HG03175 (cell line): Measurements from ENCODE around the gene KLF2.
"Not testable (repeated sequence)": the region's sequence is repeated elsewhere in the genome, so short reads cannot be mapped to it uniquely, and the experiment has no call there.

Source experiments
- ATAC-seq: cut with Tn5 transposase; IDR thresholded peaks from one replicate; pipeline ENCODE4 v1.9.1; 2021; ENCODE audit warnings: mild to moderate bottlenecking, moderate library complexity; ENCODE audit not compliant: unreplicated experiment

KLF2 gene

GRCh38 chr19:16324384-16325160 is at the start of gene KLF2:
Gene KLF2 (plus strand): TSS chr19:16324826. CDS start chr19:16324924, 98 bp downstream.
- ATAC-seq = peak; percentile 78

GRCh38 chr19:16280306-16280705 is 44.3 kb upstream of the KLF2 start:
- ATAC-seq = no peak

- ATAC-seq = no peak
These were observed 42.9 kb upstream of the KLF2 start for GRCh38 chr19:16281743-16282142.

GRCh38 chr19:16283210-16284061 is 41.2 kb upstream of the KLF2 start:
- no peak for ATAC-seq

- ATAC-seq = no peak
These were observed 40.1 kb upstream of the KLF2 start for GRCh38 chr19:16284505-16284904.

GRCh38 chr19:16285079-16285478 is 39.5 kb upstream of the KLF2 start:
- not testable (repeated sequence) for ATAC-seq

- no peak for ATAC-seq
These were observed 38.7 kb upstream of the KLF2 start for GRCh38 chr19:16285769-16286498.

DNA sequence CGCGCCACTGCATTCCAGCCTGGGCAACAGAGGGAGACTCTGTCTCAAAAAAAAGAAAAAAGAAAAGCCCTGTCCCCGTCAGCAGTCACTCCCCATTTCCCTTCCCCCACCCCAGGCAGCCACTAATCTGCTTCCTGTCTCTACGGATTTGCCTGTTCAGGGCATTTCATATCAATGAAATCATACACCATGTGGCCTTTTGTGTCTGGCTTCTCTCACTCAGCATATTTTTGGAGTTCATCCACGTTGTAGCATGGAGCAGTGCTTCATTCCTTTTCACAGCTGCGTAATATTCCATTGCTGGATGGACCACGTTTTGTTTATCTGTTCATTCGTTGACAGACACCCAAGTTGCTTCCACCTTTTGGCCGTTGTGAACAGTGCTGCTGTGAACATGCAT is 36.1 kb upstream of the KLF2 start:
- no peak for ATAC-seq

DNA sequence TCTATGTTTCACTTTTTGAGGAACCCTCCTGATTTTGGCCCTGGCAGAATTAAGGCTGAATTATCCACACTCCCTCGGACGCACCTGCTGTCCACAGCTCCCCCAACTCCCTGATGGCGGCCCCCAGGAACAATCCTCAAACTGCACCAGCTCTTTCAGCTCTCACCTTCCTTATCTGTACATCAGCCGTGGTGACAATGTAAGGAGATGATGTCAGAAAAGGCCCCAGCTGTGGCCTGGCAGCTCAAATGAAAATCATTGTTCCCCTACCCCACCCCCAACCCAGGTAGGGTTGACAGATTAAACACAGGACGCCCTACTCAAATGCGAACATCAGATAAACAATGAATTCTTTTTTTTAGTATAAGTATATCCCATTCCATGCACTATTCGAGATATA is 35.0 kb upstream of the KLF2 start:
- ATAC-seq = no peak

DNA sequence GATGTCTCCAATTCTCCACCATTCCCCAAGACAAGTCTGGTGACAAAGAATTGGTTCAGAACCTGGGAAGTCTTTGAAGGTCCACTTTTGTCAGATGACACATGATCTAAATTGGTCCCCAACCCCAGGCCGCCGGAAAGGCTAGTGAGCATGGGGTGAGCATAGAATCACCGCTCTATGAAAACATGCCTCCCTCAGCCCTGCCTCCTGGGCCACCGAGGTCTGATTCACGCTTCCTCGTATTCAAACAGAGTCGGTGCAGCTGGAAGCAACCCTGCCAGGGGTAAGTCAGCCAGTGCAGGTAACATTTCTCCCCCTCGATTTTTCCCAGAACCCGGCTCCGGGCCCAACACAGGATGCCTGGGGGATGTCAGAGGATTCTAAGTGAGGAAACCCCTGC is 33.9 kb upstream of the KLF2 start:
- ATAC-seq = no peak

GRCh38 chr19:16293118-16294091 is 31.2 kb upstream of the KLF2 start:
- no peak for ATAC-seq

- ATAC-seq = no peak
These were observed 29.6 kb upstream of the KLF2 start for GRCh38 chr19:16295057-16295456.

GRCh38 chr19:16296713-16297112 is 27.9 kb upstream of the KLF2 start:
- ATAC-seq = no peak

DNA sequence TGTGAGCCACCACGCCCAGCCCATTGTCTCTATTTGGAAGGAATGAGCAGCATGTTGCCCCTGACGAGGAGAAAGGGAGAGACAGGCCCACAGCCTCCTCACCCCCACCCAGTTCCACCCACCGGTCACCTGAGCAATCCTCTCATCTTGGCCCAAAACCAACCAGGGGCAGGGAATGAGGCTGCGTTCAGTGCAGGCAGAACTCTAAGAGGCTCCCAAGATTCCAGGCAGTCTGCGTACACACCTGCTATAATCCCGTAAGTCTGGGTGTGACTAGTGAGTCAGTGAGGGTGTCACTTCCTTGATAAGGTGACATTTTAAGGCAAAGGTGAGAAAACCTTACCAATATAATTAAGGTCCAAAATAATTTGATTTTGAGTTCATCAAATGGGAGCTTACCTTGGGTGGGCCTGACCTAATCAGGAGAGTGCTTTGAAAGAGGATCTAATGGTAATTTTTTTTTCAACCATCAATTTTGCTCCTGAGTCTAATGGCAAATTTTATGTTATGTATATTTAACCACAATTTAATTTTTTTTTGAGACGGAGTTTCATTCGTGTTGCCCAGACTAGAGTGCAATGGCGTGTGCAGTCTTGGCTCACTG is 26.9 kb upstream of the KLF2 start:
- ATAC-seq = no peak

DNA sequence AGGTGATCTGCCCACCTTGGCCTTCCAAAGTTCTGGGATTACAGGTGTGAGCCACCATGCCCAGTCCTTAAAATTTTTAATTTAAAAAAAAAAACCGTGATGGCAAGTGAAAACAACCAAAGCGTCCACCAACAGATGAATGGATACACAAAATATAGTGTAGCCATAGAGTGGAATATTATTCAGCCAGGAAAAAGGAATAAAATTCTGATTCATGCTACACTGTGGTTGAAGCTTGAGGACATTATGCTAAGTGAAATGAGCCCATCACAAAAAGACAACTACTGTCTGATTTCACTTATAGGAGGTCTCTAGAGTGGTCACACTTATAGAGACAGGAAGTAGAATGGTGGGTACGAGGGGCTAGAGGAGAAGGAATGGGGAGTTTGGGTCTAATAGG is 26.3 kb upstream of the KLF2 start:
- ATAC-seq = no peak

DNA sequence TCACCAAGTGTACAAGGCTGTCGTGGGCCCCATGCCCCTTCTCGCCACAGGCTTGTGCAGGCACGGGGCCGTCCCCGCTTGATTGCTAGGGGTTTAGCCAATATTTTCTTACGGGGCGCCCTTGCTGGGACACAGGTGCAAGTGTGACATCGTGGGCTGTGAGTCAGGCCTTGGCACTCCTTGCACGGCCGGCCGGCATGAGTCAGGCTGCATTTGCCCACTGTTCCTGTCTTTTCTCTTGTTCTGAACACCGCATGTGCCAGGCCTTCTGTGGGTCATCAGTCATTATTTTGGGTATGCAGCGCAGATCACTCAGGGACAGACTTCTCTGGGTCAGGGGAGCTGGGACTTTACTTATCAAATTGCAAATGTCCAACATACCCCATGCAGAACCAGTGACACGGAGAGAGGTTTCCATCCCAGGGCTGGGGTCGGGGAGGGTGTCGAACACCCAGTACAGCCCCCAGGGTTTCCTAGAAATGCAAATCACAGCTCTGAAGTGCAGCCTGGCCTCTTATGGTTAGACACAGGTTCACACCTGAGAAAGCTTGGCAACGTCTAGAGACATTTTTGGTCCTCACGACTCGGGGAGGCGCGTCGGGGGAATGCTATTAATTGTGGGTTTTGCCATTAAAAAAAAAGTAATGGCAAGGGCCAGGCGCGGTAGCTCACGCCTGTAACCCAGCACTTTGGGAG is 22.5 kb upstream of the KLF2 start:
- ATAC-seq = no peak

DNA sequence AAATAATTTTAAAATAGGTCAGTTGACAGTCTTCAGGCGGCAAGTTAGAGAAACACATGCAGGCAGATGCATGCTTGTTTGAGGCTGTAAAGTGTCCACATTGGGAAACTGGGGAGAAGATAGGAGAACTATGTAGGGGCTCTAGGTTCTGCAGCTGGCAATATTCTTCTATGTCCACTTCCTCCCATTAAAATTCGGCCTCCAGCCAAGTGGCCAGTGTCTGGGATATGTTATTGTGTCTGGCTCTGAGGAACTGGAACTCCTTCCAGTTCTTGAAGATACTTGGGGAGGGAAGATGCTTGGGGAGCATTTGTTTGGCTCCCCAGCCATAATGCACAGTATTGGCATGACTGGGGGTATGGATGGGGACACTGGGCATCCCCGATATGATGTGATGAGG is 20.9 kb upstream of the KLF2 start:
- ATAC-seq = no peak

GRCh38 chr19:16304511-16304910 is 20.1 kb upstream of the KLF2 start:
- not testable (repeated sequence) for ATAC-seq

DNA sequence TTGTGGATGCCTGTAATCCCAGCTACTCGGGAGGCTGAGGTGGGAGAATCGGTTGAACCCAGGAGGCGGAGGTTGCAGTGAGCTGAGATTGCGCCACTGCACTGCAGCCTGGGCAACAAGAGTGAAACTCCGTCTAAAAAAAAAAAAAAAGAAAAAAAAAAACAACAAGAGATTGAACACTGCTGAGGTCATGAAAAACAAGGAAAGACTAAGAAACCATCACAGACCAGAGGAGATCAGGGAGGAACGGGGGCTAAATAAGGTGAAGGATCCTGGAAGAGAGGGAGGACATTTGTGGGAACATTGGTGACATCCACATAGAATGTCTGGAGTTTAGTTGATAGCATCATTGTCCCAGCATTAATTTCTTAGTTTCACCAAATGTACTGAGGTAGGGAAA is 19.6 kb upstream of the KLF2 start:
- ATAC-seq = not testable (repeated sequence)
